HG02588 (cell line): ENCODE measurements around the gene MYCN.

ENCODE experiments used
- ATAC-seq: cut with Tn5 transposase; IDR thresholded peaks from one replicate; pipeline ENCODE4 v1.9.1; 2021; ENCODE audit warnings: mild to moderate bottlenecking, moderate library complexity; ENCODE audit not compliant: unreplicated experiment

MYCN gene

DNA sequence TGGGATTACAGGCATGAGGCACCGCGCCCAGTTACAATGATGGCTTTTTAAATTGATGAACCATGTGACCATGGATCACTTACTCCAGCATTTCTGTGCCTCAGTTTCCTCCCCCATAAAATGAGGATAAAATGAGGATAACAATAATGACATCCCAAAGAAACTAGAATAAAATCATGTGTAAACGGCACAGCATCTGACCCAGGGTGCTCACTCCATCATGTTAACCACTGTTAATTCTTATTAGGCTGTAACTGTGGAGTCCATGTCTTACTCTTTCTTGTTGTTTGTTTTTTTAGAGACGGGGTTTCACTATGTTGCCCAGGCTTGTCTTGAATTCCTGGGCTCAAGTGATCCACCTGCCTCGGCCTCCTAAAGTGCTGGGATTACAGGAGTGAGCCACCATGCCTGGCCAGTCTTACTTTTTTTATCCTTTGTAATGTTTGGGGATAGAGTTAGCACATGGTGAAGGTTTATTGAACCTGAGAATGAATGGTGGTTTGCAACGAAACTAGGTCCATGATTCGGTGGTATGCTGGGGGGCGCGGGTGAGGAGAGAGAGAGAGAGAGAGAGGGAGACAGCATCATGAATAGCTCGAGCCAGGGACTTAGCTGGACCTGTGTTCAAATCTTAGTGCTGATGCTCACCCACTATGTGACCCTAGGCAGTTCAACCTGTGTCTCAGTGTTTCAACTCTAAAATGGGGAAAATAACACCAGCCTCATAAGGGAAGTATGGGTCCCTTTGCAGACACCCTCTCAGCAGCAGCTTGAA is 52.3 kb downstream of the MYCN start:
- no peak for ATAC-seq

DNA sequence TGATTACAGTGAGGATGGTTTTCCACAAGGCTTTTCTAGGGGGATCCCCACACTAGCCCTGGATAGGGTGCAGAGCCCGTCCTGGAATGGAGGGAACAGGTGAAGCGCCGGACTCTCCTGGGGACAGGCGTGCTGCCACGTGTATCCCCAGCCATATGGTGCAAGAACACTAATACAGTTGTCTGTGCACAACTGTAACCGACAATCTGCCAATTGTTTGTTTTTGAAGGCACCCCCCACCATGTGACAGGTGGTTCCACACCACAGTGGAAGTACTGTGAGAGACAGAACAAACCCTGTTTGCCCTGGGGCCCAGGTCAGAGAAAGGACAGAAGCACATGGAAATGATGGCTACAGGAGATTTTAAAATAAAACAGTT is 52.9 kb downstream of the MYCN start:
- ATAC-seq, result no peak

DNA sequence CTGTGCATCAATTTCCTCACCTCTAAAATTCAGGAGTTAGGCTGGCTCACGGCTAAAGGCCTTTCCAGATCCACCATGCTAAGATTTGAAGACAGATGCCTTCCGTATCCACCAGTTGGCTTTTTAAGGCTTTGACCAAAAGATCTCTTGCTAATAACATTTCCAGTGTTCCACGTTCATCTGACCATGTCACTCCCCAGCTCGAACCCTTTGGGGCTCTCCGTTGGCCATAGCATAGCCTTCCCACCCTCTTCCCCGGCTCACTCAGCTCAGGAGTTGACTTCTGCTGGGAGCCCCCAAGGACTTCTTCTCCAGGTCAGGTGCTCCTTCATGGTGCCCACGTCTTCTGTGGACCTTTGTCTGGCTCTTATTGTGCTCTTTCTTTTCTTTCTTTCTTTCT is 53.3 kb downstream of the MYCN start:
- no peak for ATAC-seq

DNA sequence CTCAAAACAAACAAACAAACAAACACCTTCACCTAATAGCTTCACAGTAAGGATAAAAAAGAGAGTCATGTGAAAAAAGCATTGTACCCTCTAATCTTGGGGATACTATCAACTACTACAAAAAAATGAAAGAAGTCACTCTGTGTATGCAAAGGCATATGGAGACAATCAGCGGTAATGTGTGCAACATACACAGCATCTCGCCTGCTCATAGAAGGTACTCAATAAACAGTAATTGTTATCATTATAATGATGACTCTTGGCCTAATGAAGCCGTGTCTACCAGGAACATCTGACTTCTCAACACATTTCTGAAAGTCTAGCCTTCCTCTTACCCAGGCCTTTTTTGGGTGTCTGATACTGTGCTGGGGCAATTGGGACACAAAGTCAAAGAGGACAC is 55.3 kb downstream of the MYCN start:
- ATAC-seq, result no peak
